Esophagus muscularis mucosa (tissue), 3 donors: Measurements from ENCODE around the gene IL1RN.

Experiments
- POLR2A ChIP-seq: fragments of 450-650 bp; IDR thresholded peaks from one replicate; pipeline ENCODE4 v1.6.1; 2017; ENCODE audit warnings: antibody characterized with exemption, moderate library complexity, mild to moderate bottlenecking, low read depth
- TF ChIP-seq, protein P1 (sequence below), 3 experiments: fragments of 200-600 bp in 2 of 3; fragments of 450-650 bp in 1 of 3; sonication (generic) in 2 of 3; IDR thresholded peaks; one replicate each; pipeline ENCODE4 v1.5.1; 2017 to 2019; ENCODE audit warnings: antibody characterized with exemption in 3 of 3, mild to moderate bottlenecking in 2 of 3, moderate library complexity in 1 of 3

- TF ChIP-seq POLR2A: no peak
- TF ChIP-seq, protein P1, sequence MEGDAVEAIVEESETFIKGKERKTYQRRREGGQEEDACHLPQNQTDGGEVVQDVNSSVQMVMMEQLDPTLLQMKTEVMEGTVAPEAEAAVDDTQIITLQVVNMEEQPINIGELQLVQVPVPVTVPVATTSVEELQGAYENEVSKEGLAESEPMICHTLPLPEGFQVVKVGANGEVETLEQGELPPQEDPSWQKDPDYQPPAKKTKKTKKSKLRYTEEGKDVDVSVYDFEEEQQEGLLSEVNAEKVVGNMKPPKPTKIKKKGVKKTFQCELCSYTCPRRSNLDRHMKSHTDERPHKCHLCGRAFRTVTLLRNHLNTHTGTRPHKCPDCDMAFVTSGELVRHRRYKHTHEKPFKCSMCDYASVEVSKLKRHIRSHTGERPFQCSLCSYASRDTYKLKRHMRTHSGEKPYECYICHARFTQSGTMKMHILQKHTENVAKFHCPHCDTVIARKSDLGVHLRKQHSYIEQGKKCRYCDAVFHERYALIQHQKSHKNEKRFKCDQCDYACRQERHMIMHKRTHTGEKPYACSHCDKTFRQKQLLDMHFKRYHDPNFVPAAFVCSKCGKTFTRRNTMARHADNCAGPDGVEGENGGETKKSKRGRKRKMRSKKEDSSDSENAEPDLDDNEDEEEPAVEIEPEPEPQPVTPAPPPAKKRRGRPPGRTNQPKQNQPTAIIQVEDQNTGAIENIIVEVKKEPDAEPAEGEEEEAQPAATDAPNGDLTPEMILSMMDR (IDR thresholded peaks at IDR 0.05): no peak
These were observed 46.4 kb downstream of the IL1RN start, which contains the start of gene PSD4 for GRCh38 chr2:113173542-113174375.
